Liver (tissue), 9 donors: ENCODE measurements around the gene CHST3. TPM values are rescaled to one million over a fixed set of nuclear protein-coding genes. Genes with fewer than 3 reads are reported as not detected.

Experiments
- DNase-seq: peaks from one replicate; pipeline ENCODE4 v3.0.0-alpha.2; 2017; ENCODE audit warnings: low spot score
- H3K27ac ChIP-seq, 2 donors: one replicate each; pipeline ENCODE4 v1.7.0; 2013; ENCODE audit warnings: inconsistent platforms in 2 of 2, low read length in 2 of 2, control low read depth in 1 of 2, low read depth in 1 of 2, mild to moderate bottlenecking in 1 of 2
- H3K27me3 ChIP-seq, 4 donors: one replicate each; pipeline versions ENCODE4 v1.6.1 to v1.7.0; 2013; ENCODE audit warnings: low read length in 3 of 4, inconsistent platforms in 1 of 4, mild to moderate bottlenecking in 1 of 4, moderate library complexity in 1 of 4; ENCODE audit not compliant: control insufficient read depth in 4 of 4, insufficient read depth in 4 of 4
- H3K36me3 ChIP-seq, 4 donors: one replicate each; pipeline versions ENCODE4 v1.6.1 to v1.7.0; 2013; ENCODE audit warnings: low read length in 3 of 4, mild to moderate bottlenecking in 3 of 4, low read depth in 1 of 4, moderate library complexity in 1 of 4; ENCODE audit not compliant: control insufficient read depth in 4 of 4, insufficient read depth in 3 of 4
- H3K4me1 ChIP-seq, 4 donors: one replicate each; pipeline versions ENCODE4 v1.6.1 to v1.7.0; 2013; ENCODE audit warnings: low read length in 3 of 4, mild to moderate bottlenecking in 3 of 4, moderate library complexity in 1 of 4; ENCODE audit not compliant: control insufficient read depth in 4 of 4, insufficient read depth in 4 of 4
- H3K4me3 ChIP-seq, 3 donors: one replicate each; pipeline versions ENCODE4 v1.6.1 to v1.7.0; 2013; ENCODE audit warnings: low read length in 3 of 3, control low read depth in 1 of 3, low read depth in 1 of 3, mild to moderate bottlenecking in 1 of 3
- H3K9ac ChIP-seq, 2 donors: one replicate each; pipeline ENCODE4 v1.7.0; 2013; ENCODE audit warnings: low read length in 2 of 2, mild to moderate bottlenecking in 2 of 2, moderate library complexity in 2 of 2, control low read depth in 1 of 2, low read depth in 1 of 2
- H3K9me3 ChIP-seq, 4 donors: one replicate each; pipeline versions ENCODE4 v1.6.1 to v1.7.0; 2013; ENCODE audit warnings: low read length in 3 of 4; ENCODE audit not compliant: control insufficient read depth in 4 of 4
- ATF3 ChIP-seq: IDR thresholded peaks from 2 replicates; pipeline ENCODE4 v1.6.1; 2016; ENCODE audit warnings: antibody characterized with exemption
- EGR1 ChIP-seq, 2 donors: IDR thresholded peaks; 2 replicates each; pipeline ENCODE4 v1.6.1; 2016 to 2018; ENCODE audit warnings: antibody characterized with exemption in 2 of 2, low read depth in 2 of 2
- FOXA1 ChIP-seq: IDR thresholded peaks from 2 replicates; pipeline ENCODE4 v1.6.1; 2016; ENCODE audit warnings: antibody characterized with exemption
- FOXA2 ChIP-seq: IDR thresholded peaks from 2 replicates; pipeline ENCODE4 v1.6.1; 2016; ENCODE audit warnings: antibody characterized with exemption
- GABPA ChIP-seq, 2 donors: IDR thresholded peaks in 1 of 2; conservative IDR thresholded peaks in 1 of 2; 2 replicates each; pipeline ENCODE4 v1.6.1; 2016; ENCODE audit warnings: antibody characterized with exemption in 2 of 2, mild to moderate bottlenecking in 1 of 2, moderate library complexity in 1 of 2
- HNF4A ChIP-seq, 2 donors: conservative IDR thresholded peaks; 2 replicates each; pipeline ENCODE4 v1.6.1; 2016; ENCODE audit warnings: antibody characterized with exemption in 2 of 2, mild to moderate bottlenecking in 2 of 2
- HNF4G ChIP-seq: IDR thresholded peaks from 2 replicates; pipeline ENCODE4 v1.6.1; 2016; ENCODE audit warnings: antibody characterized with exemption
- NR2F2 ChIP-seq: IDR thresholded peaks from 2 replicates; pipeline ENCODE4 v1.6.1; 2016; ENCODE audit warnings: antibody characterized with exemption
- RAD21 ChIP-seq, 2 donors: IDR thresholded peaks; 2 replicates each; pipeline ENCODE4 v1.6.1; 2016; ENCODE audit warnings: antibody characterized with exemption in 2 of 2, mild to moderate bottlenecking in 2 of 2
- RXRA ChIP-seq, 2 donors: IDR thresholded peaks; 2 replicates each; pipeline ENCODE4 v1.6.1; 2017 to 2018; ENCODE audit warnings: antibody characterized with exemption in 2 of 2, mild to moderate bottlenecking in 1 of 2
- SP1 ChIP-seq: IDR thresholded peaks from 2 replicates; pipeline ENCODE4 v1.6.1; 2018; ENCODE audit warnings: antibody characterized with exemption, mild to moderate bottlenecking
- TAF1 ChIP-seq: conservative IDR thresholded peaks from 2 replicates; pipeline ENCODE4 v1.6.1; 2016; ENCODE audit warnings: antibody characterized with exemption, mild to moderate bottlenecking
- YY1 ChIP-seq: IDR thresholded peaks from 2 replicates; pipeline ENCODE4 v1.6.1; 2016; ENCODE audit warnings: antibody characterized with exemption, mild to moderate bottlenecking
- WGBS: extraction: QIAGEN DNeasy Blood & Tissue Kit; methylation state at CpG from one replicate; pipeline ENCODE4 v1.1.7; 2013; 5-methylcytosine and 5-hydroxymethylcytosine counted together
- polyA plus RNA-seq, 2 donors: library from polyadenylated mRNA; stranded (reverse) in 1 of 2; unstranded in 1 of 2; fragments of 200-250 nt in 1 of 2; fragments of >200 nt in 1 of 2; fragmentation: Nextera tagmentation in 1 of 2; extraction: Ambion mirVana in 1 of 2; gene quantifications; one replicate each; pipeline versions ENCODE4 v1.2.1 to v1.2.3, GENCODE V29; 2013 to 2015
- total RNA-seq, 2 donors: library from RNA; depleted of rRNA; stranded (reverse); fragments of >200 nt; gene quantifications; one replicate each; pipeline ENCODE4 v1.2.3, GENCODE V29; 2014
- TF ChIP-seq, protein P1 (sequence below): fragments of 150-350 bp; IDR thresholded peaks from 2 replicates; pipeline ENCODE4 v1.5.1; 2017; ENCODE audit warnings: improper control_type of control experiment, low read depth, low read length; ENCODE audit not compliant: missing input control
- TF ChIP-seq, protein P2 (sequence below): IDR thresholded peaks from 2 replicates; pipeline ENCODE4 v1.6.1; 2016; ENCODE audit warnings: antibody characterized with exemption, mild to moderate bottlenecking
- donor health status: healthy.
- donor health status: healthy.
- donor health status: healthy.
- donor health status: healthy.
- donor health status: healthy.

CHST3 gene
- total and polyA plus RNA-seq, 4 donors: 0.29 to 4.3 (median 1.5) TPM

- Histone ChIP-seq H3K4me3 (no peak overlapping the region), H3K9me3 (no peaks in the 10 kb centered on the region), H3K4me1 (no peaks in the 10 kb centered on the region), H3K9ac (no peak overlapping the region), H3K27ac (no peak overlapping the region), H3K36me3 (no peaks in the 10 kb centered on the region), H3K27me3 (no peaks in the 10 kb centered on the region)
- WGBS: 89% methylated on average over 25 of the region's 25 CpGs
- TF ChIP-seq FOXA2: no peak
- no peak for TF ChIP-seq SP1
- TF ChIP-seq, protein P1, sequence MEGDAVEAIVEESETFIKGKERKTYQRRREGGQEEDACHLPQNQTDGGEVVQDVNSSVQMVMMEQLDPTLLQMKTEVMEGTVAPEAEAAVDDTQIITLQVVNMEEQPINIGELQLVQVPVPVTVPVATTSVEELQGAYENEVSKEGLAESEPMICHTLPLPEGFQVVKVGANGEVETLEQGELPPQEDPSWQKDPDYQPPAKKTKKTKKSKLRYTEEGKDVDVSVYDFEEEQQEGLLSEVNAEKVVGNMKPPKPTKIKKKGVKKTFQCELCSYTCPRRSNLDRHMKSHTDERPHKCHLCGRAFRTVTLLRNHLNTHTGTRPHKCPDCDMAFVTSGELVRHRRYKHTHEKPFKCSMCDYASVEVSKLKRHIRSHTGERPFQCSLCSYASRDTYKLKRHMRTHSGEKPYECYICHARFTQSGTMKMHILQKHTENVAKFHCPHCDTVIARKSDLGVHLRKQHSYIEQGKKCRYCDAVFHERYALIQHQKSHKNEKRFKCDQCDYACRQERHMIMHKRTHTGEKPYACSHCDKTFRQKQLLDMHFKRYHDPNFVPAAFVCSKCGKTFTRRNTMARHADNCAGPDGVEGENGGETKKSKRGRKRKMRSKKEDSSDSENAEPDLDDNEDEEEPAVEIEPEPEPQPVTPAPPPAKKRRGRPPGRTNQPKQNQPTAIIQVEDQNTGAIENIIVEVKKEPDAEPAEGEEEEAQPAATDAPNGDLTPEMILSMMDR: no peak
- no peak for DNase-seq
These were observed 92.9 kb downstream of the CHST3 start for GRCh38 chr10:72056932-72057751.

GRCh38 chr10:72058347-72058898 lies 94.2 kb downstream of the CHST3 start:
- DNase-seq: no peak
- no peak overlapping the region for H3K27ac ChIP-seq
- no peak overlapping the region for H3K9ac ChIP-seq
- TF ChIP-seq NR2F2: no peak
- no peaks in the 10 kb centered on the region for H3K9me3 ChIP-seq
- WGBS: 94% methylated on average over 12 of the region's 12 CpGs
- H3K27me3 ChIP-seq: no peaks in the 10 kb centered on the region
- no peaks in the 10 kb centered on the region for H3K36me3 ChIP-seq
- no peak overlapping the region for H3K4me3 ChIP-seq
- H3K4me1 ChIP-seq: no peaks in the 10 kb centered on the region

DNA sequence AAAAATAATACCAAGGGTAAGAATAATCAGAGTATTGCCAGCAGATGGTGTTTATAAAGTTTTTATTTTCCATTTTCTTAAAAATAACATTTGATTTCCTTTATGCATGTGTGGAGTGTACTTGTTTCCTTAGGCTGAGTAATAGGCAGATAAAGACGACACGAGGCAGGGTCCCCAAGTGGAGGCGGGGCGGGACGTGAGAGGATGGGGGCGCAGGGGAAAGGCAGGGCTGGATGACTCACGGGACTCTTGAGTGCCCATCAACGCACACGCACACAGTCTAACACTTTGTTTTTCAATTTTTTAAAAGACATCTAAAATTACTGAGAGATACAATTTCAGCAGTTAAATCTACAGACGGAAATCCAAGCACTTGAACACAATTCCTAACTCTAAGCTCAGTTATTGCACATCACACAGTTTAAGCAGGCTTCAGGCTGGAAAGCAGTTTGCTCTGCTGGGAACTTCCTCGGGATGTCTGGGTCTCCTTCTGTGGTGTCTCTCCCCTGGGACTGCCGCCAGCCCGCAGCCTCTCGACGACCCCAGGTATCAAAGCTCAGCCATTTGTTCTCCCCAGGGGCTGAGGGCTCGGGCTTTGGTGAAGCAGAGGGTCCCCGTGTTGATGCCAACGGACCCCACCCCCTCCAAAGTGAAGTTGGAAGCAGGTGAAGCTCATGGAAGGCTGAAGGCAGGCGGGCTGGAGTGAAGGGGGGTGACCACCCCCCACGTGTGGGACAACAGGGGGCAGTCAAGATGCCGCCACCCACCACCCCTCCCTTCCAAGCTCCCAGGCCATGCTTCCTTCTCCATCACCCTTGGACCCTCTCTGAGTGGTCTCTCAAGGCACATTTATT lies 95.0 kb downstream of the CHST3 start:
- no peaks in the 10 kb centered on the region for H3K4me1 ChIP-seq
- DNase-seq: no peak
- no peak overlapping the region for H3K9ac ChIP-seq
- H3K27ac ChIP-seq: no peak overlapping the region
- H3K9me3 ChIP-seq: no peaks in the 10 kb centered on the region
- H3K4me3 ChIP-seq: no peak overlapping the region
- no peaks in the 10 kb centered on the region for H3K27me3 ChIP-seq
- no peaks in the 10 kb centered on the region for H3K36me3 ChIP-seq
- 70% methylated on average over 21 of the region's 21 CpGs for WGBS
- TF ChIP-seq FOXA2: no peak
- TF ChIP-seq NR2F2: no peak
- no peak for TF ChIP-seq TAF1
- no peak for TF ChIP-seq HNF4A (conservative IDR thresholded peaks at IDR 0.05)
- no peak for TF ChIP-seq ATF3
- TF ChIP-seq EGR1 (IDR thresholded peaks at IDR 0.05; ENCODE audit: low read depth in 2 of 2): no peak
- TF ChIP-seq, protein P2, sequence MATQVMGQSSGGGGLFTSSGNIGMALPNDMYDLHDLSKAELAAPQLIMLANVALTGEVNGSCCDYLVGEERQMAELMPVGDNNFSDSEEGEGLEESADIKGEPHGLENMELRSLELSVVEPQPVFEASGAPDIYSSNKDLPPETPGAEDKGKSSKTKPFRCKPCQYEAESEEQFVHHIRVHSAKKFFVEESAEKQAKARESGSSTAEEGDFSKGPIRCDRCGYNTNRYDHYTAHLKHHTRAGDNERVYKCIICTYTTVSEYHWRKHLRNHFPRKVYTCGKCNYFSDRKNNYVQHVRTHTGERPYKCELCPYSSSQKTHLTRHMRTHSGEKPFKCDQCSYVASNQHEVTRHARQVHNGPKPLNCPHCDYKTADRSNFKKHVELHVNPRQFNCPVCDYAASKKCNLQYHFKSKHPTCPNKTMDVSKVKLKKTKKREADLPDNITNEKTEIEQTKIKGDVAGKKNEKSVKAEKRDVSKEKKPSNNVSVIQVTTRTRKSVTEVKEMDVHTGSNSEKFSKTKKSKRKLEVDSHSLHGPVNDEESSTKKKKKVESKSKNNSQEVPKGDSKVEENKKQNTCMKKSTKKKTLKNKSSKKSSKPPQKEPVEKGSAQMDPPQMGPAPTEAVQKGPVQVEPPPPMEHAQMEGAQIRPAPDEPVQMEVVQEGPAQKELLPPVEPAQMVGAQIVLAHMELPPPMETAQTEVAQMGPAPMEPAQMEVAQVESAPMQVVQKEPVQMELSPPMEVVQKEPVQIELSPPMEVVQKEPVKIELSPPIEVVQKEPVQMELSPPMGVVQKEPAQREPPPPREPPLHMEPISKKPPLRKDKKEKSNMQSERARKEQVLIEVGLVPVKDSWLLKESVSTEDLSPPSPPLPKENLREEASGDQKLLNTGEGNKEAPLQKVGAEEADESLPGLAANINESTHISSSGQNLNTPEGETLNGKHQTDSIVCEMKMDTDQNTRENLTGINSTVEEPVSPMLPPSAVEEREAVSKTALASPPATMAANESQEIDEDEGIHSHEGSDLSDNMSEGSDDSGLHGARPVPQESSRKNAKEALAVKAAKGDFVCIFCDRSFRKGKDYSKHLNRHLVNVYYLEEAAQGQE: no peak
- no peak for TF ChIP-seq GABPA (IDR thresholded peaks at IDR 0.05 in 1 of 2, conservative IDR thresholded peaks at IDR 0.05 in 1 of 2)
- no peak for TF ChIP-seq HNF4G
- TF ChIP-seq, protein P1: no peak
- TF ChIP-seq FOXA1: no peak
- no peak for TF ChIP-seq RXRA (IDR thresholded peaks at IDR 0.05)
- TF ChIP-seq YY1: no peak
- no peak for TF ChIP-seq RAD21 (IDR thresholded peaks at IDR 0.05)
- TF ChIP-seq SP1: no peak
